ENCODE results near the gene NIBAN1.

Gene NIBAN1

DNA sequence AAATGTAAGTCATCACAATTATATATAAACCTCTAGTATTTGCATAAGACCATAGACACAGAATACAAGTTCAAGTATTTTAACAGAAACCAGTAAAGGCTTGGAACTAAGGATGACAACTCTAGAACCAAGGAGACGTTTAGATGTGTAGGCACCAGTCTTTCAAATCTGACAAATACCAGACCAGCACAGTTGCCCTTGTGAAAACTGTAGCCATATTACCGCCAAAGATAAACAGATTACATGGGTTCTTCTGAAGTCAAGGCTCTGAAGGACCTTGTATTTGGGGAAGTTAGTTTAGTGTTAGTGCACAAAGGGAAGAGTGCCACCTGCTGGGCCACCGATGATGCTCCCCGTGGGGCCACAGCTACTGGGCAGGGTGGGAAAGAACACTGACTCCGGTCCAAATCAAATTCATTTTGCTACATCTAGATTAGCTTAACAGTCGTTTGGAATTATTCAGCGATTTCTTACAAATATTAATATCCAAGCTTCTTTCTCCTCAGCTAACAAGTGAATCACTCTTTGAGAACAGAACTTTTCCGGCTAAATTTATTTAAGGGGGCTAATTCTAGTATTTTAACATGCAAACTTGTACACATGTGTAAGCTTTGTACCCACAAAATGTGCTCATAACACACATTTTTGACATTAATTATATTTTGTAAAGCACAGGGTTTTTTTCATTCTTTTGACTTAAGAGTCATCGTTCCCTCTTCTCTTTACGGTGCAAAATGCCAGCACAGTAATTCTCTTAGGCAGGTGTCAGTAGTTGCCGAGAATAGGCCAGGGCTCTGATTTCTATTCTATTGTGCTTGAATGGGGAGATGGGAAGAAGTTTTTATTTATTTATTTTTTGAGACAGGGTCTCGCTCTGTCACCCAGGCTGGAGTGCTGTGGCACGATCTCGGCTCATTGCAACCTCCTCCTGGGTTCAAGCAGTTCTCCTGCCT, 8.0 kb upstream of the NIBAN1 start:
- H3K4me3 Mint-ChIP-seq: no peak overlapping the region
- no peaks in the 10 kb centered on the region for H3K9me3 Mint-ChIP-seq
- DNase-seq (peak; percentile 65 to 76), ATAC-seq (peak; percentile 98)
- H3K4me1 Mint-ChIP-seq: peaks cover 6% of the 10 kb centered on the region
- peaks cover 30% of the 10 kb centered on the region for H3K27me3 Mint-ChIP-seq
- no peak overlapping the region for H3K27ac Mint-ChIP-seq

DNA sequence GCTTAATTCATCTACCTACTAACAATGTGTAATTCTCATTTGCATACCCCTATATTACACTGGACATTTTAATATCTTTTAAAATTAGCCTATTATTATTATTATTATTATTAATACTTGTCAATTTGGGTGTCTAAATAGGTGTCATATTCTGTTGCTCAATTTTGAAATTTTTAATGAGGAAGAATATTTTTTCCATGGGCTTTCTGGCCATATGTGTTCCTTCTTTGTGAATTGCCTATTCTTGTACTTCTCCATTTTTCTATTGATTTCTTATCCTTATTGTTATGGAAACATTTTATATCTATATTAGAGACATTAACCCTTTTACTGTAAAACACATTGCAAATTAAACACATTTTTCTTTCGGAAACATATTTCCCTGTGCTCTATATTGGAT, 6.4 kb upstream of the NIBAN1 start:
- Mint-ChIP-seq H3K27me3 (peaks cover 37% of the 10 kb centered on the region), H3K27ac (no peak overlapping the region), H3K9me3 (no peaks in the 10 kb centered on the region), H3K4me1 (peaks cover 10% of the 10 kb centered on the region), H3K4me3 (no peak overlapping the region)
- DNase-seq (no peak), ATAC-seq (no peak)

DNA sequence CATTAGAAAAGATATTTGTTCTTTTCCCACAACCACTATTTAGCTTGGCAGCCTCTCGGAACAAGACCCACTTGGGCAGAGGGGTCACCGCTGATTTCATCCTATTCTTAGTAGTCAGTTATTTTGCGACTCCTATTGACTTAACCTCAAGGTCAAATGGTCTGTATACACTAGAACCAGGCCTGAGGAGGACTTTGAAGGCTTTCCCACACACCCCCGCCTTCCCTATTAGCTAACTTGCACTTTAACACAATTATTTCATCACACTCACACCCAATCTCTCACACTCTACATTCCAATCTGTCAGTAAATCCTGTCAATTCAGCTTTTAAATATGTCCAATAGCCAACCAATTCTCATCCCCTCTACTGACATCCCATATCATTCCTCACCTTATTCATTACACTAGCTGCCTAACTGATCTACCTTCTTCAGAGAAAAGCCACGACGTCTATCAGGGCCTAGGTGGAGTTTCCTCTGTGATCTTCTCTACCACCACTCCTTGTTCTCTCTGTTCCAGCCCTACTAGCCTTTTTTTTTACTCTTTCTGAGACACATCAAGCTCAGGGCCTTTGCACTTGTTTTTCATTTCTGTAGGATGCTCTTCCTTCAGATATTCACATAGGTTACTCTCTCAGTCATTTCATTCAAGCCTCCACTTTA, 1.0 kb upstream of the NIBAN1 start:
- DNase-seq: no peak
- H3K27ac Mint-ChIP-seq: peak overlapping the region in 1 of 2 donors; percentile 1

DNA sequence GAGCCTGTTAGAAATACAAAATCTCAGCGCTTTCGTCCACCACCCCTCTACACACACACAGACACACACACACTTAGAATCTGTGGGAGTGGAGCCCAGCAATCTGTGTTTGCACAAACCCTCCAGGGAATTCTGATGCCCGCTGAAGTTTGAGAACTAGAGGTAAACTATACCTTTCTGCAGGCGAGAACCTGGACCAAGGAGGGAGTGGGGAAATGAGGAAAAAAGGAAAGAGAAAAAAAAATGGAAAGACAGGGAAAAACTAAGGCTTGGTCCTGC, 468 bp upstream of the NIBAN1 start:
- Mint-ChIP-seq H3K4me1 (peaks cover 54% of the 10 kb centered on the region), H3K9me3 (peaks cover 0 to 5% of the 10 kb centered on the region in 2 donors), H3K4me3 (peak overlapping the region; percentile 57 to 71), H3K27me3 (peaks cover 36% of the 10 kb centered on the region), H3K27ac (peak overlapping the region; percentile 70 to 75)
- ATAC-seq: no peak
- no peak for DNase-seq

More for the DNA sequence above, 1.0 kb upstream of the NIBAN1 start:
- no peak for ATAC-seq
- Mint-ChIP-seq H3K4me3 (peak overlapping the region in 1 of 2 donors; percentile 21), H3K27me3 (peaks cover 36% of the 10 kb centered on the region), H3K4me1 (peaks cover 48% of the 10 kb centered on the region), H3K9me3 (peaks cover 0 to 5% of the 10 kb centered on the region in 2 donors)

DNA sequence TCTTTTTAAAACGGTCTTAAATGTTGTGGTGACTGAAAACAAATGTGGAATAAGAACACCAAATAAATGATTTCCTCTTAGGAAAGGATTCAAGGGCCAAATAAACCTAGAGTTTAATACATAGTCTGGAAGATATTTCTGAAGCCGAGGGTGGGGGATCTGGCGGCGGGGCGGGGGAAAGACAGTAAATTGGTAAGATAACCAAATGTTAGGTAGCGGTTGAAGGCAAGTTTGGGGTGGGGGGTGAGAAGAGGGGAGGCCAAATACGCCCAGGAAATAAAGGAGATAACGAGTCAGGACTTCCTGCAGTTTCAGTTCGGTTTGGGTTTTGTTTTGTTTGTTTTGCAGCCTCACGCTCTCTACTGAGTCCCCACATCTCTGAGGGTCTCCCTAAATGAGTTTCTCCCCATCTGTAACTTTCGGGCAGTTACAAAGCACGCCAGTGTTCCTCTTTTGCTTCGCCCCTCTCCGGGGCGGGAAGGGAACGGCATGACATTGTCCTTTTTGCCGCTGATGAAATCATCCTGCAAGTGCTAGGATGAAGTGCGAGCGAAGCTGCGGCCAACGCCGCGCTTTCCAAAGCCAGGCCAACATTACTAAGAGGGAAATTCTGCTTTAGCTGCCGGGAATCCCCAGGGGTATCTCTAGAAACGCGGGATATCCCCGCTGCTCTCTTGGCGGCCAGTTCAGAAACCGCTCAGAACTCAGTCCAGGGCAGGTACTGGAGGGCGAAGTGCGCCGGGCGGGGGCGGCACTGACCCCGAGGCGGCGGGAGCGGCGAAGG, 844 bp downstream of the NIBAN1 start:
- peak overlapping the region; percentile 100 for H3K27ac Mint-ChIP-seq
- peaks cover 34% of the 10 kb centered on the region for H3K27me3 Mint-ChIP-seq
- ATAC-seq (peak; percentile 83), DNase-seq (peak; percentile 78 to 90)
- H3K4me3 Mint-ChIP-seq: peak overlapping the region; percentile 87 to 91
- peaks cover 67% of the 10 kb centered on the region for H3K4me1 Mint-ChIP-seq
- peaks cover 0 to 5% of the 10 kb centered on the region in 2 donors for H3K9me3 Mint-ChIP-seq

DNA sequence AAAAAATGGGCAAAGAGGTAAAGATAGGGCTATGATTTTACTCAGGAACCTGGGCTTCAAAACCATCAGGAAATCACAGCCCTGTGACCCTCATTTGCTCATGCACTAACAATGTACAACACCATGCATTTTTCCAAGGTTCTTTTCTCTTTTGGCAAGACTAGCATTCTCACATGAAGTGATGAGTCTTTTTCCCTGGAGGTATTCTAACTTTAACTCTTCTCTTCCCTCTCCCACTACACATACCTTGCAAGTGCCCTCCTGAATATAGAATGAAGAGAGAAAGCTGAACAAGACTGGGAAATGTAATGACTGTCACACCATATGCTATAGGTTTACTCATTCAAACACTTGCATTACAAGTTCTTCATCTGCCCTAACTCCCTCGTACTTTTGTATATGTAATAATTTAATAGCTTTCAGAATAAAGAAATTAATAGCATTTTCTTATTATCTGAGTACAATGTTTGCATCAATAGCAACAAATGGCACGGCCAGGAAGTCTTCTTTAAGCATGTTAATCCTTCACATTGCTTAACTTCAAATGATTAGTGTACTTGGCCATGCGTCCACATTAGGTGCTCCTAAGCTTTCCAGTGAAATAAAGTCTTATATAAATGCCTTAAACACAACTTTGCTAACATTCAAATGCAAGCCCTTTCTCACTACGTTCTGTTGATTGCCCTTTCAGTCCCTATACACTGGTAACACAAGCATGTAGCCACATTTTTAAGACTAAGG, 1.8 kb downstream of the NIBAN1 start:
- DNase-seq: no peak
- peaks cover 24% of the 10 kb centered on the region for H3K27me3 Mint-ChIP-seq
- H3K9me3 Mint-ChIP-seq: peaks cover 0 to 5% of the 10 kb centered on the region in 2 donors
- peak overlapping the region; percentile 100 for H3K27ac Mint-ChIP-seq
- no peak for ATAC-seq
- peak overlapping the region; percentile 87 to 91 for H3K4me3 Mint-ChIP-seq
- peaks cover 73% of the 10 kb centered on the region for H3K4me1 Mint-ChIP-seq

DNA sequence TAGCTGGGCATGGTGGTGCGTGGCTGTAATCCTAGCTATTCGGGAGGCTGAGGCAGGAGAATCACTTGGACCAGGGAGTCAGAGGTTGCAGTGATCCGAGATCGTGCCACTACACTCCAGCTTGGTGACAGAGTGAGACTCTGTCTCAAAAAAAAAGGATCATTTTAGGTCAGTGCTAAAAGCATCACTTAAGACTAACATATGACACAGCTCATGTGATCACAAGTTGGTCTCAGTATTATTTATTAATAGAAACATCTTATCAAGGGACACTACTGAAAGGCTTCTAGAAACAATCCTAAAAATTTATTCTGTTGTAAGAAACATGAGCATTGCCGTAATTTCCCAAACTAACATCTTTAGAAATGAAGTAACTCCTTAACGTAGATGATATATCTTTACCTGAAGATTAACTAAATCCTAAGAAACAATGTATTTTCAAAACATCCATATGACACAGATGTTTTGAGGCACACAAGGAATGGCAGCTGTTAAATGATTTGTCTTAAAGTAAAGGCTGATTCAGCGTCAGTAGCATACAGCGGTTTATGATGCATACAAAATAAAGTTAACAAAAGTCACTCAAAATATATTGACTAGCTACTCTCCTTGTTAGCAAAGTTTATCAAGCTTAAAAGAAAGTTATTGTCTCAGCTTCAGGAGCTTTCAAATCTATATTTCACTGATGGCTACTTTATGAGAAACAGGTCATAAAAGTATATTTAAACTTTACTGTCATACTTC, 2.6 kb downstream of the NIBAN1 start:
- Mint-ChIP-seq H3K9me3 (peaks cover 0 to 5% of the 10 kb centered on the region in 2 donors), H3K27me3 (peaks cover 17% of the 10 kb centered on the region), H3K4me3 (peak overlapping the region; percentile 62 to 65), H3K4me1 (peaks cover 80% of the 10 kb centered on the region), H3K27ac (no peak overlapping the region)
- no peak for DNase-seq
- no peak for ATAC-seq

DNA sequence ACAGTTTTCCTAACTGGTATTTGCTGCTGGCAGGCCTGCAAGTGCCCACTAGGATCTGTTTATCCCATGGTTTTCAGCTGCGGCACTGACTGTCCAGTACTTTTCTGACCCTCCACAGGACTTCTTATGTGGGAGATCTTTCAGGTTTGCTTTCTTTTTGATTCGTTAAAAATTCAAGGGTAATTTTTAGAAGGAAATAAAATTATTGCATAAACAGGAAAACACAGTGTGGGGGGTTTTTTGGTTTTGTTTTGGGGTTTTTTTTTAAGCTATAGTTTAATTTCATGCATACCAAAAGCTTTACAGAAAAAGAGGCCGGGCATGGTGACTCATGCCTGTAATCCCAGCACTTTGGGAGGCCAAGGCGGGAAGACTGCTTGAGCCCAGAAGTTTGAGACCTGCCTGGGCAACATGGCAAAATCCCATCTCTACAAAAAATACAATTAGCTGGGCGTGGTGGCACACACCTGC, 3.6 kb downstream of the NIBAN1 start:
- Mint-ChIP-seq H3K9me3 (peaks cover 0 to 5% of the 10 kb centered on the region in 2 donors), H3K4me1 (peaks cover 75% of the 10 kb centered on the region), H3K4me3 (peak overlapping the region; percentile 62 to 65), H3K27ac (peak overlapping the region; percentile 12 to 93), H3K27me3 (peaks cover 7% of the 10 kb centered on the region)
- ATAC-seq (no peak), DNase-seq (peak in 1 of 2 donors; percentile 22)

DNA sequence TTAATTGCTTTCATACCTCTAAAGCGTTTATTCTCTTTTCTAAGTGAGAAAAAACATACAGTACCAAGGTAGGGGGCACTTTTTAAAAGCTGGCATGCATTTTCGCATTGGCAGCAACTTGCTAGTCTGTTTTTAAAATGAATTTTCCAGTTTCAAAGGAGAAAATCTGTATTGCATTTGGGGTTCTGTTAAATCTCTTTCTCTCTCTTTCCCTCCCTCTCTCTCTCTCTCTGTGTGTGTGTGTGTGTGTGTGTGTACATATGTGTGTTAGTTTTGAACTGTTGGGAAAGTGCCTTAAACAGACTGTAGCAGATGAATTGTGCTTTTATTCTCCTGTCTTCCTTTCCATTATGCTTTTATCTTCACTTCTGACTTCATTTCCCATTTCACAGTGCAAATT, 7.3 kb downstream of the NIBAN1 start:
- H3K4me3 Mint-ChIP-seq: no peak overlapping the region
- peaks cover 44% of the 10 kb centered on the region for H3K4me1 Mint-ChIP-seq
- DNase-seq (no peak), ATAC-seq (no peak)
- no peaks in the 10 kb centered on the region for H3K9me3 Mint-ChIP-seq
- peak overlapping the region in 1 of 2 donors; percentile 12 for H3K27ac Mint-ChIP-seq
- H3K27me3 Mint-ChIP-seq: no peaks in the 10 kb centered on the region

DNA sequence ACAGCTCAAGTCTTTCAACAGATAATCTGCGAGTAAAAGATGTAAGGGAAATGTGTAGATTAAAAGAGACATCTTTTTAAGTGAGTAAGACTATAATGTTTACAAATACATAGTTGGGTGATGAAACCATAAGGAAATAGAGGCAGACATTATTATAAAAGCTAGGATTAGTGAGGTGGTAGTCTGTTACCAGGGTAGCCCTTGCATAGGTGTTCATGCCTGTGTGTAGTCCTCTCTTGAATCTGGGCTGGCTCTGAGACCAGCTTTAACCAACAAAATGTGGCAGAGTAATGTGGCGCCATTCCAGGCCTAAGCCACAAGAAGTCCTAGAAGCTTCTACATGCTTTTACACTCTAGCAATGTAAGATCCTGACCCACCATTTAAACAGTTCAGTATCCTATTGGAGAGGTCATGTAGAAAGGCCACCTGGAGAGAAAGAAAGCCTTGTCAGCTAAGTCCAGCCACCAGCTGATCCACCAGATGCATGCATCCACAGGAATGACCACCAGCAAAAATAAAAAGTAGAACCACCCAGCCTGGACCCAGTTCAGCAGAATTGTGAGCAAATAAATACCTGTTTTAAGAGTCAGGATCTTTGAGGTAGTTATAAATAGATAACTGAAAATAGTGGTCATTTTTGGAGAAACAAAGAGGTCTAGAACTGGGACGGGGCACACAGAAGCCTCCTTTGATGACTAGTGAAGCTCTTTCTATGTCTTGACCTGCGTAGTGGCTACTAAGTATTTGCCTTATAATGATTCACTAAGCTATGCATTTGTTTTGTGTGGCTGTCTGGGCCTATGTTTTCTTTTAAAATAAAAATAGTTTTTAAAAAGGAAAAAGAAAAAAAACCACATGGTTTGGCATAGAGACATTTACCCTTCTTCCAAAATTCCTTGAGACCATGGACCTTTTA, 8.1 kb downstream of the NIBAN1 start:
- Mint-ChIP-seq H3K27me3 (peaks cover 7% of the 10 kb centered on the region), H3K9me3 (peaks cover 0 to 5% of the 10 kb centered on the region in 2 donors), H3K27ac (peak overlapping the region in 1 of 2 donors; percentile 13), H3K4me1 (peaks cover 40% of the 10 kb centered on the region), H3K4me3 (no peak overlapping the region)
- DNase-seq: no peak
- ATAC-seq: peak; percentile 26

DNA sequence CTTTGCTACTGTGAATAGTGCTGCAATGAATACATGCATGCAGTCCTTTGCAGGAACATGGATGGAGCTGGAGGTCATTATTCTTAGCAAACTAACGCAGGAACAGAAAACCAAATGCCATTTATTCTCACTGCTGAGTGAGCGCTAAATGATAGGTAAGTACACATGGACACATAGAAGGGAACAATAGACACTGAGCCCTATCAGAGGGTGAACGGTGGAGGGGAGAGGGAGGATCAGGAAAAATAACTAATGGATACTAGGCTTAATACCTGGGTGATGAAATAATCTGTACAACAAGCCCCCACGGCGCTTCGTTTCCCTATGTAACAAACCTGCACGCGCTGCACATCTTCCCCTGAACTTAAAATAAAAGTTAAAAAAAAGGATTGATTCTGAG, 8.9 kb downstream of the NIBAN1 start:
- ATAC-seq (no peak), DNase-seq (no peak)
- Mint-ChIP-seq H3K4me3 (no peak overlapping the region), H3K9me3 (peaks cover 0 to 7% of the 10 kb centered on the region in 2 donors), H3K27ac (peak overlapping the region in 1 of 2 donors; percentile 13), H3K27me3 (peaks cover 10% of the 10 kb centered on the region), H3K4me1 (peaks cover 33% of the 10 kb centered on the region)

DNA sequence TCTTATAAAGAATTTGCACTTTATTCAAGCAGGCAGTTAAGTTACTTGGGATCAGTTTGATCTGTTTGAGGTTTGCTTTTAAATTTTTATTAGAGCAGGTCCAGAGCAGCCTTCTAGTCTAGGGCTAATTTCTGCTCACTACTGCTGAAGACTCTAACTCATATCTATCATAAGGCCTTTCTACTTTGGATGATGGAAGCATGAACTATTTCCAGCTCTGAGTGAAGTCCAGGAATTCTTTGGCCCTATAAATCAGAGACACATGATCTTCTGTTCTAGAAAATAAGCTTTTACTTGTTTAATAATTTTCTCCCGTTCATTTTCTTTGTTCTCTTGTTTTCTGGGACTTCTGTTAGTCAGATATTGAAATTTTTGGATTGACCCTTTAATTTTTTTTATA, 14.7 kb downstream of the NIBAN1 start:
- peaks cover 10% of the 10 kb centered on the region for H3K27me3 Mint-ChIP-seq
- peaks cover under 1% of the 10 kb centered on the region for H3K4me1 Mint-ChIP-seq
- no peak for ATAC-seq
- H3K4me3 Mint-ChIP-seq: no peak overlapping the region
- no peak overlapping the region for H3K27ac Mint-ChIP-seq
- DNase-seq: no peak
- peaks cover 0 to 7% of the 10 kb centered on the region in 2 donors for H3K9me3 Mint-ChIP-seq

DNA sequence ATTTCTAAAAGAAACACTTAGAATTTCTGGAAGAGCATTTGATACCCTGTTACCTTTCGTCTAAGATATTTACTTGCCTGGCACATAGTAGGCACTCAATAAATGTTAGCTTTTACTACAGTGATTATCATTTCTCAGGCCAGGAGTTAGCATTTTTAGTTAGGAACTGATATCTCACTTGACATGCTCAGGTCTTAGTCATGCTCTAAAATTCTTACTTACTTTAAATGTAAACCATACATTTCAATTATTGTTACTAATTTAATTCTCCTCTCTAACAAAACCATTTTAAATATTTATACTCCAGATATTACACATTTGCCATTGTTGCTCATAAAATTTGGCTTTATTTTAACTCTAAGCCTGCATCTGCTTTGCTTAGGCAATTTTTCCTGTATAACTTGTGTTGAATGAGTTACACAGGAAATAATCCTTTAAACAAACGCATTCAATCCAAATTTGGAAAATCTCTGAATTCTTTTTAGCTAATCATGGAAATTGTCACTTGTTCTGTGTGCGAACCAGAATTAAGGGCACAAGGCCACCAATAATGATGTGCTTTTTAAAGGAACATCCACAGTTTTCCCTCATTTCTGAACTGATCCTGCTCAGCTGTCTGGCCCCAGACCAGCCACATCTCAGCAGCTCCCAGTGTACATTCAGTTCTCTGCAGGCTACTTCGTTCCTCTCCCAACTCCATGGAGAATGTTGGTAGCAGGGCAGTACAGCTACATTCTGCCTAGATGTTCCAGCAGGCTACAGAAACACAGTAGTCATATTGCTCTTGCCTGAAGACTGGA, 15.6 kb downstream of the NIBAN1 start:
- Mint-ChIP-seq H3K9me3 (peaks cover 0 to 7% of the 10 kb centered on the region in 2 donors), H3K4me3 (no peak overlapping the region), H3K27me3 (peaks cover 10% of the 10 kb centered on the region), H3K4me1 (peaks cover 9% of the 10 kb centered on the region), H3K27ac (no peak overlapping the region)
- ATAC-seq (no peak), DNase-seq (no peak)
